A204.1 (cell line): ENCODE results near the gene PPFIA2.
"Not testable (repeated sequence)": the region's sequence is repeated elsewhere in the genome, so short reads cannot be mapped to it uniquely, and the experiment has no call there.

Experiments
- FAIRE-seq: peaks from 2 replicates; lab custom pipeline; 2012; peaks lifted over from hg19 to GRCh38; lab: Jason Lieb, UNC

Gene PPFIA2

DNA sequence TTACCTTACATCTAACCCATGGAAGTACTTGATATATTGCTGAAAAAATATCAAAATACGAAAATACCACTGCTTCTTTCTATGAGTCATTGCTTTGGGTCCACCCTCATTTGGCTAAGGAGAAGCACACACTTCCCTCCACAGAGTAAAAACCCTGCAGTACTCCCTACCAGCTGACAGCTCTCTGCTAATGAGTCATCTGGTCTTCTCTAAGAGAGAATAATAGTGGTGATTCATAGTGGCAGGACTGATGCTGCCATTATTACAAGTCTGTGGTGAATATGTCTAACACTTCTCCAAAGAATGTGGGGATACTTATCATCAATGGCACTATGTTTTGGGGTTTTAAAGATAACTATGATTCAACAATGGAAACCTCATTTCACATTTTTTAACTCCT, 90.7 kb downstream of the PPFIA2 start:
- FAIRE-seq = no peak

DNA sequence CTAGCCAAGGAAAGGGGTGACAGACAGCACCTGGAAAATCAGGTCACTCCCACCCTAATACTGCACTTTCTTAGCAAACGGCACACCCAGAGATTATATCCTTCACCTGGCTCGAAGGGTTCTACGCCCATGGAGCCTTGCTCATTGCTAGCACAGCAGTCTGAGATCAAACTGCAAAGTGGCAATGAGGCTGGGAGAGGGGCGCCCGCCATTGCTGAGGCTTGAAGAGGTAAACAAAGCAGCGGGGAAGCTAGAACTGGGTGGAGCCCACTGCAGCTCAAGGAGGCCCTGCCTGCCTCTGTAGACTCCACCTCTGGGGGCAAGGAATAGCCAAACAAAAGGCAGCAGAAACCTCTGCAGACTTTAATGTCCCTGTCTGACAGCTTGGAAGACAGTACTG, 99.8 kb downstream of the PPFIA2 start:
- not testable (repeated sequence) for FAIRE-seq

DNA sequence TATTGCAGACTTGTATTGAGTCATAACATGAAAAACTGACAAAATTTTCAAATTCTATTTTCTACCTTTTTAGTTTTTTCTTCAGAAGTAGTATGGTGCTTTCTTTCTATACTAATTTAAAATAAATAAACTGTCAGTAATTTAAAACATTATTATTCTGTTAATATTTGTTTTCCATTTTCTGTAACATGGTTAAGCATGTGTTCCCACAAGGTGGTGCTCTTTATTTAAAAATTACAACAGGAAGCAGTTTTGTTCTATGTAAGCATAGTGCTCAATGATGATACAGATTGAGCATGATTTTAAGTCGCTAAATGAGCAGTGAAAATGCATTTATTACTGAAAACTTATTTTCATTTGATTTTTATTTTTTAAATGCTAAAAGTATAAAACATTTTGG, 114.6 kb downstream of the PPFIA2 start:
- FAIRE-seq = peak; percentile 94

GRCh38 chr12:81639196-81639595, 120.0 kb downstream of the PPFIA2 start:
- FAIRE-seq = no peak

DNA sequence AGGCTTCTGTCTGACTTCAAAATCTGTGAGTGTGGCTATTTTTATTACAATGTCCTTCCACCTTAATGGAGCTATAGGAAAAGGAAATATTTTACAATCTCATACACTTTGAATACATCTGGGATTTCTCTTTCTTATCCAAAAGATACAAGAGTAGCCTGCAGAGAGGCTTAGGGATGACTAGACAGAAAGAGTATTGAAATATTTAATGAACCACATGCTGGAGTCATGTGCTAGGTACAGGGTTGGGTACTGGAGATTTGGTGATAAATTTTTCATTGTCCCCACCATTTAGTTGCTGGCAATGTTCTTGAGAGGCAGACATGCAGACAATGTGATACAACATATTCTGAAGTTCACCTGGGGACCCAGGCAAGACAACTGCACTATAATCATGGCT, 126.0 kb downstream of the PPFIA2 start:
- no peak for FAIRE-seq

- peak; percentile 96 for FAIRE-seq
These were observed 131.6 kb downstream of the PPFIA2 start for GRCh38 chr12:81627336-81628189.

- FAIRE-seq = no peak
These were observed 132.7 kb downstream of the PPFIA2 start for GRCh38 chr12:81626406-81626805.

DNA sequence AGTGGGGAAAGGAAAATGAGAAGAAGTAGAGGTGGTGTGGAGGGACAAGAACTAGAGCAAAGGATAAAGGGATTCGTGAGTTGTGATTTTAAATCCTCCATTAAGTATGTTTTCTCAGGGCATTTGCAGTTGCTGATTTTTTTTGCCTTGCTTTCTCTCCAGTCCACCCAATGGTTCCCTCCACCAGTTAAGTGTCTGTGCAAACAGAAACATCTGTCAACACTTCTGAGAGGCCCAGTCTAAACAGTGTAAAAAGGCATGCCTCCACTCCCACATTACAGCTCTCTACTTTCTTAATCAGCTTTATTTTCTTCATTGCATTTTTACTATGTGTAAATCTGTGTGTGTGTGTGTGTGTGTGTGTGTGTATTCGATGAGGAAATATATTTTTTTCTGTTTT, 141.2 kb downstream of the PPFIA2 start:
- no peak for FAIRE-seq

DNA sequence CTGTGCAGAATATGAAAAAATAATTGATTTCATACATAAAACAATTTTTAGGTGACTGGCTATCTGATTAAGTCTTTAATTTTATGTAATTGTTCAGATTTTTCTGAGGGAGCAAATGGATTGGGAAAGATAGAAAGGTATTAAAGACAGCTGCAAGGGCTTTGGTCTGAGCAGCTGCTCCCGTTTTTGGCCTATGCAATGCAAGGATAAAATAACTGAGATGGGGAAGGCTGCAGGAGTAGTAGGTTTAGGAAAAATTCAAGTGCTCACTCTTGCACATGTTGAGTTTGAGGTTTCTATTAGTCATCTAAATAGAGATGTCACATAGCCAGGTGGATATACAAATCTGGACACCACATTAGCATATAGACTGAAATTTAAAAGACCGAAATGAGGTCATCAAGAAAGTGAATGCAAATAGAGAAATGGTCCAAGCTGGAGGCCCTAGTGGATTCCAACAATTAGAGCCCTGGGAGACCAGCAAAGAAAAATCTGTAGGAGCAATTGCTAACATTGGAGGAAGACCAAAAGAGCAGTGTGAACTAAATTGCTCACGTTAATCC, 144.0 kb downstream of the PPFIA2 start:
- no peak for FAIRE-seq

GRCh38 chr12:81610955-81611889, 147.9 kb downstream of the PPFIA2 start:
- no peak for FAIRE-seq

DNA sequence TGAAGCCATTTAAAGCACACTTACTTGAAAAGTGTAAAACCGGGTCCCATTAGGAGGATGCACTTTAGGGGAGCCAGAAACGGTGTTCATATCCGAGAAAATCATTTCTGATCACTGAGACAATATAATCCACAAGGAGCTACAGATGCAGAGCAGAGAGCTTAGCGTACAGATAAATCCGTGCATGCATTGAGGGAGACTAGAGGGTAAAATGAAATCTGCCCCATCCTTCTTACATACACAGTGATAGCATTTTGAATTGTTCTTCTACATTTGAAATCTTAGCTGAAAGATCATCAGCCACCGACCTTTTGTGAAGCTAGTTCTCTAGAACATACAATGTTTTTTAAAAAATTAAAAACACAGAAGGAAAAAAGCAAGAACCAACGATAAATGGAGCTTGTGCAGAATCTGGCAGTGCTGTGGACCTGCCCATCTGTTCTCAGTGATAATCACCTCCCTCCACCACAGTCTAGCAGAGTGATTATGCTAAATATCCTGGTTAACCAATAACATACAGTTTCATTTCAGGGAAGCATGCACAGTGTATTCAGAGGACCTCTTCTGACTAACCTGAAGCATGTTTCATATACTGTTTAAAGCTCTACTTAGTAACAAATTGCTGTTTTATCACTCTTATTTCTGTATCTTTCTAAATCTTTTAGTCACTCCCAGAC, 161.1 kb downstream of the PPFIA2 start:
- FAIRE-seq = no peak

DNA sequence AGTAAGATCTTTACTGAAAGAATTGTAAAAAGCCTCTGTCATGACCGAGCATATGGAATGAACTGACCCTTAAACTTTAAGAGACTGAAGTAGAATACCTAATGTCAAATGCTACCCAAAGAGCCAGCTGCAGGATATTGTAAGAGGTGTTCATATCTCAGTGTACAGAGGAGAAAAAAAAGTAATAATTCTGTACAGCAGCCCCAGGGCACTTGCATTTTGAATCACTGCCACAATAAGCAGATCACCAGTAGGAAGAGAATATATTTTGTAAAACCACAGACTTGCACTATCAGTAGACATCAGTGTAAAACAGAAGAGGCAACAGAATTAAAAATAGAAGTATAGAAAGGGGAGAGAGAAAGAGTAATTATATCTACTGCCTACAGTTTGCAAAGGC, 162.6 kb downstream of the PPFIA2 start:
- FAIRE-seq = no peak

- FAIRE-seq = no peak
These were observed 167.9 kb downstream of the PPFIA2 start for GRCh38 chr12:81591256-81591655.

DNA sequence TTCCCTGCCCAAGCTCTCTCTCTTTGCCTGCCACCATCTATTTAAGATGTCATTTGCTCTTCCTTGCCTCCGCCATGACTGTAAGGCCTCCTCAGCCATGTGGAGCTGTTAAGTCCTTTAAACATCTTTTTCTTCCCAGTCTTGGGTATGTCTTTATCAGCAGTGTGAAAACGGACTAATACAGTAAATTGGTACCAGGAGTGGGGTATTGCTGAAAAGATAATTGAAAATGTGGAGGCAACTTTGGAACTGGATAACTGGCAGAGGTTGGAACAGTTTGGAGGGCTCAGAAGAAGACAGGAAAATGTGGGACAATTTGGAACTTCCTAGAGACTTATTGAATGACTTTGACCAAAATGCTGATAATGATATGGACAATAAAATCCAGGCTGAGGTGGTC, 168.4 kb downstream of the PPFIA2 start:
- not testable (repeated sequence) for FAIRE-seq

DNA sequence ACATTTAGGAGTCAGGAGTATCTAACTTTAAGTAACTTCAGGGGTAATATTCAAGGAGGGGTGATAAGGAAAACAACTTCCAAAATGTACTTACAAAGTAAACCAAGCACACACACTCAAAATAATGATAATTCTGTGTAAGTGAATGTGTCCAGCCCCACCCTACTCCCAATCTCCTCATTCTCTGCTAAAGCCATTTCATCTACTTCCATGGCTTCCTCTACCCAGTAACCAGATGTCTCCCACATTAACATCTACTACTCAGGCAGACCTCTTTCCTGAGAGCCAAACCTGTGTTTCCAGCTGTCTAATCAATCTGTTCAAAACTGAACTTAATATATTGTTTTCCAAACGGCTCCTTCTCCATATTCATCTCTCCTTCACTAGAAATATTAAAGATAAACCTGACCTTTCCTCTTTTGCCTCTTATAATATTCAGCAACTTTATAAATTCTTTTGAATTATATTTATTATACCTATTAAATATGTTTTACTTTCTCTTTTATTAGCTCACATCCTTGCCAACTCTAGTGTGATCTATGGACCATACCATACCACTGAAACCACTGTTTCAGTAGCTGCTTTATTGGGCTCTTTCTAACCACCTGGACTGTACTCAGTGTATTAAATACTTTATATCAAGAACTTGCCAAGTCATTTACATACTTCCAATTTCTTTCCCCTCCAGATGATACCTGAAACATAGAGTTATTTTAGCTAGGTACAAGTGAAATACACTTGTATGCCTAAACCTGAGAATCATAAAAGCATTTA, 170.7 kb downstream of the PPFIA2 start:
- no peak for FAIRE-seq

GRCh38 chr12:81585787-81586186, 173.4 kb downstream of the PPFIA2 start:
- no peak for FAIRE-seq

DNA sequence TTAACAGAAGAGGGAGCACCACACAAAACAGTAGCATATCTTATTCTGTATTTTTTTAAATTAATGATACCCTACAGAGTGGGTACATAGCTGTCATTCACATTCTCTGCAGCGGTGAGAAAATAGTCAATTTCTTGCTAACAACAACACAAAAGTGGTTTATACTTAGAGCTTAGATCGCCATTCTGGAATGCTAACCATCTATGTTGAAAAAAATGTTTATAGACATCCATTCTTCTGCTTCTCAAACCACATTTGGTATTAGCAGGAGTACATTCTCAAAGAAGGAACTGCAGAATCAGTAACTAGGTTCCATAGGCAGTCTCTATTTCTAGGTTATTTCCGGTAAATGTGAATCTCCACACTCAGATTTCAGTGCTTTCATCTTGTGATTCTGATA, 185.9 kb downstream of the PPFIA2 start:
- no peak for FAIRE-seq

- no peak for FAIRE-seq
These were observed 186.7 kb downstream of the PPFIA2 start for GRCh38 chr12:81572411-81572810.

DNA sequence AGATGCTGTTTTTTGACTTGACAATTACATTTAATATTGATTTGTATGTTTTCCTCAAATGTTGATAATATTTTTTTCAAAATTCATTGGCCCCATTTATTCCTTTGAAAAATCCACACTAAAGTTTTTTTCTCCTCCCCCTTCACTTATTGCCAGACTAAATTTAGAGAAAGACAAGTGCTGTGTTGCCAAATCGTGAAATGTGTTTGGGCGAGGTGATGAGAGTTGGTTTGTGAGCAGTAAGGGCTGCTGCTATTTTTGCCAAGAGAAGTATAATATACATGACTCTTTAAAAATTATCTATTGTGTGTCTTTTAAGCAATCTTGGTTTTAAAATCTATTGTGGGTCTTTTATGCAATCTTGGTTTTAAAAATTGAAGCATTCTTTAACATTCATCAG, 188.9 kb downstream of the PPFIA2 start:
- FAIRE-seq = no peak

GRCh38 chr12:81564237-81564636, 194.9 kb downstream of the PPFIA2 start:
- FAIRE-seq = no peak

DNA sequence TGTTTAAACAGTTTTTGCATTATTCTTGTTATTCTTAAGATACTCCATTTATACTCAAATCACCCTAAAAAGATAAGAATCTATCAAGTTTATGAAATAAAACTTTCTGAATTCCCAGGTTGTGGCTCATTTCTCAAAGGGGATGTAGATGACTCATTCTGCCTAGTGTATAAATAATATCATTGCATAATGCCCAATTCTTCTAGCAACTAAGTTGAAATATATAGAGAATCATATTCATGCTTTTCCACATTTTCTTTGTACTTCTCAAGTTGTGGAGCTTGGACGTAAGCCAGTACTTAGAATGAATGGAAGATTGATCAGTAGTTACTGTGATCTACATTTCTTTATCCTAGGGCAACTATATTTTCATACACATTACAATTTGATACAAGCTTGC, 201.1 kb downstream of the PPFIA2 start:
- no peak for FAIRE-seq

GRCh38 chr12:81546811-81547210, 212.3 kb downstream of the PPFIA2 start:
- no peak for FAIRE-seq
